ENCODE measurements around the gene CADPS.

DNA sequence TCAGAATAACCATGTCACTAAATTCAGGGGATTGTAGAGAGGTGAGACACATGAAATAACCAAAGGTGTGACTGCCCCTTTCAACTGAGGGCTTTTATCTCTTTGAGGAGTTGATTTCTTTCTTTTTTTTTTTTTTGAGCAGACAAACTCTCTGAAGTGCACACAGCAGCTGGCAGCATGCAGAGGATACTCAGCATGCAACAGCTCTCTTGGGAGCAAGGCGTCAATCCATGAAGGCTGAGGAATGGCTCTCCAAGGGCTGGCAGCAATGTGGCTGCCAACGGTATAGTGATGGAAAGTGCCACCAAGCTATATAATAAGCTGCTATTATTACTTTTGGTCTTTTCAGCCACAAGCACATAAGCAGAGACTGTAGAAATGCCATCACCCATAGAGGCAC lies 275.2 kb downstream of the CADPS start:
- no peak for TF ChIP-seq MAX (IDR thresholded peaks at IDR 0.05)
- no peak for TF ChIP-seq CTCF (IDR thresholded peaks at IDR 0.05)

All from A549 (cell line).